GM18858 (cell line): Measurements from ENCODE around the gene MPEG1.

Source experiments
- ATAC-seq: cut with Tn5 transposase; IDR thresholded peaks from one replicate; pipeline ENCODE4 v1.9.1; 2021; ENCODE audit not compliant: unreplicated experiment

MPEG1 gene

GRCh38 chr11:59171508-59172322 lies 41.0 kb downstream of the MPEG1 start, which contains the start of gene DTX4:
Gene DTX4, plus strand, starts transcription at chr11:59172132. Its CDS starts 464 bp downstream, at chr11:59172596.
- peak; percentile 59 for ATAC-seq

- peak; percentile 44 for ATAC-seq
Observed at GRCh38 chr11:59164028-59164427, 48.7 kb downstream of the MPEG1 start.
